GM18870 (cell line): ENCODE measurements around the gene TGFA.

Experiments
- ATAC-seq: cut with Tn5 transposase; IDR thresholded peaks from one replicate; pipeline ENCODE4 v1.9.1; 2021; ENCODE audit warnings: moderate library complexity; ENCODE audit not compliant: unreplicated experiment

The TGFA gene

DNA sequence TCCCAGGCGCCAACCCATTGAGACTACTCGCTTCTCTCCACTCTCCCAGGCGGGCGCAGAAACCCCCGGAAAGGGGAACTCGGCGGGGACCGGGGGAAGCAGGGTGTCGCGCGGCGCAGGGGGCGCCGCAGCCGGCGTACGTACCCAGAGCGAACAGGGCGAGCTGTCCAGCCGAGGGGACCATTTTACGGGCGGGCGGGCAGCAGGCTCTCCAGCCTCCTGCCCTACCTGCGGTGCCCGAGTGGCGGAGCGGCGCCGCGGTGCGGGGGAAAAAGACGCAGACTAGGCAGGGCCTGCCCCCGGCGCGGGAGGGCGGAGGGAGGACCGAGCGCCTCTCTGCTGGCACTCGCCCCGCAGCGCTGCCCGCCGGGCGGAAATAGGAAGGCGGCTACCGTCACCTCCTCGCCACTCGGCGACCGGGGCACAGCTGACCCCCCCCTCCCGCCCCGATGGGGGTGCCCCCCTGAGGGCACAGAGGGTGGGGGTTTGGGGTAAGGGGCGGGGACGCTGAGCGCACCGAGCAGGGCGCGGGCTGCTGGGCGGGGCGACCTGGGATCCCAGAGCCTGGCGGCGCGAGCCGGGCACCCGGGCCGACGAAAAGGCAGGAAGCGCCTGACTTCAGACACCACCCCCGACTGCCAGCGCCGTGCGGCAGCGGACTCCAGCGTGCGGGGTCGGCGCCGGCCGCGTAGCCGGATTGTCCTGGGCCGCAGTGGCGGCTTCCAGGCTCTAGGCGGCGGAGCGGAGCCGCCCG lies at the start of gene TGFA:
TGFA (minus strand) TSS at position 243 of the 754 bp plus-strand sequence; CDS start at position 184, 59 bp downstream.
- ATAC-seq = no peak

DNA sequence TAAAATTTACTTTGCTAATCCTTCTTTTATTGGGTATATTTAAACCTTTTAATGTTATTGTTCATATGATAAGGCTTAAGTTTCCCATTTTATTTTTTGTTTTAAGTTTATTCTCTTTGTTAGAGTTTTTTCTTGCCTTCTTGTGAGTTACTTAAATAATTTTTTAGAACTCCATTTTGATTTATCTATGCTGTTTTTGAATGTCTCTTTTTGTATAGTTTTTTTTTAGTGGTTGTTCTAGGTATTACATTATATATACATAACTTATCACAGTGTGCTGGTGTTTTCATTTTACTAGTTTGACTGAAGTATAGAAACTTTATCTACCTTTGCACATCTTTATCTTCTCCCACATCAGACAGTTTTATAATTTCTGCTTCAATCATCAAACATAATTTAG lies 49.4 kb upstream of the TGFA start:
- ATAC-seq = no peak

DNA sequence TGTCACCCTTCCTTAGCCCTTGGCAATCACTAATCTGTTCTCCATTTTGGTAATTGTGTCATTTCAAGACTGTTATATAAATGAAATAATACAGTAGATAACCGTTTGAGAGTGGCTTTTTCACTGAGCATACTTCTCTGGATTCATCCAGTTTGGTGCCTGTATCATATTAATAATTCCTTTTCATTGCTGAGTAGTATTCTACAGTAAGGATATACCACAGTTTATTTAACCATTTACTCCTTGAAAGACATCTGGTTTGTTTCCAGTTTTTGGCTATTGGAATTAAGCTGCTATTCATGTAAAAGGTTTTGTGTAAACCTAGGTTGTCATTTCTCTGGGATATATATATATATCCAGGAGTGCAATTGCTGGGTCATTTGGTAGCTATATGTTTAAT lies 44.6 kb upstream of the TGFA start:
- ATAC-seq = no peak

DNA sequence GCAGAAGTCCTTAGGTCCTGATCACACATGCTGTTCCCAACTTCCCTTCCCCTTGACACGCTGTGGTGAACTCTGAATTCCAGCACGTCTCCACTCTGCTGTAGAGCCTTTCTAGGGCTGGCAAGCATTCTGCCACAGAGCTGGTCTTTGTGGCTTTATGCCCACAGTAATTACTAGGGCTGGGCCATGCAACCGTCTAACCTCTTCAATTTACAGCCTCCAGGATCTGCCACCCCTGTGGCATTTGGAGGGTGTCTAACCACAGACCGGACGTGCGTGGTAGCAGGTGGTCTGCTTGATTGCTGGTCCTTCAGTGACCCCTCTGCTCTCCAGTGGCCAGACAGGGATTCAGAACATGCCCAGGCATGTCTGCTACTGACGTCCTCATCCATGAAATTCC lies 43.1 kb upstream of the TGFA start:
- ATAC-seq = no peak

DNA sequence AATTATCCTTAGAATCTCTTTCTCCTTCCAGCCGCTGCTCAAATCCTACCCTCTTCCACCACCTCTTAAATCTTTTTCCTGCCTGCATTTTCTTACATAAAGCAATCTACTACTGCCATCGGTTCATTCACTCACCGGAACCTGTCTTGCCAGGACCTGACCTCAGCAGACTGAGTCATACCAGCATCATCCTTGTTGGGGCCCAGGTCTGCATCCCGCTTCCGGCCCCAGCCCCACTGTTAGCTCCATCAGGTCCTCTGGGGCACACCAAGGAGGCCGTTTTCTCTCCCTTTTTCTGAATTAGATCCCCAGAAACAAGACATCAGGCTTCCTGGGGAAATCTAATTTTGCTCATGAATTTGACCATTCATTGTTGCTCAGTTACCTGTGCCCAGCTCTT lies 42.7 kb upstream of the TGFA start:
- ATAC-seq = no peak

- ATAC-seq = no peak
Measured at GRCh38 chr2:70583091-70583490, 29.5 kb upstream of the TGFA start.

DNA sequence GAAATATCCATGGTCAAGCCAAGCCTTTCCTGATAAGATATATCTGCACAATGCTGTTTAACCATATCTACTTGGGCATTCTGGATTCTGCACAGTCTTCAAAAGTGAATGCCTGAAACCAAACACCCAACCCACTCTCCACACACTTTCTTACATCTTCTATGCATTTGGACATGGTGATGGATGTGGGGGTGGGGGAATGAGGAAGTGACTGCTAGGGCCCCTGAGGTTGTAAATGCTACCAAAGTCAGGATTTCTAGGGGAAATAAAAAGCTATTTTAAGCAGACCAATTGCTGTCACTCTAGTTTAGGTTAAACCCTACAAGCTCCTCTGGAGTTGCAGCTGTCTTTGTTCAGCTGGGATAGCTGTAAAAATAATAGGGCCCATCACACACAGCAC lies 26.7 kb upstream of the TGFA start:
- no peak for ATAC-seq

DNA sequence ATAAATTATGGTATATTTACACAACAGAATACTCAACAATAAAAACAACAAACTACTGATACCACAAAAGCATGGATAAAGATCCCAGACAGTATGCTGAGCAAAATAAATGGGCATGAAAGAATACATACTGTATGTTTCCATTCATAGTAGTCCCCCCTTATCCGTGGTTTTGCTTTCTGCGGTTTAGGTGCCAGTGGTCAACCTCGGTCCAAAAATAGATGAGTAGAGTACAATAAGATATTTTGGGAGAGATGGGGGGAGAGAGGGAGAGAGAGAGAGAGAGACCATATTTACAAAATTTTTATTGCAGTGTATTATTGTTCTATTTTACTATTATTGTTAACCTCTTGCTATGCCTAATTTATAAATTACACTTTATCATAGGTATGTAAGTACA lies 21.0 kb upstream of the TGFA start:
- no peak for ATAC-seq

- ATAC-seq = no peak
Measured at GRCh38 chr2:70574109-70574508, 20.5 kb upstream of the TGFA start.

- ATAC-seq = no peak
Measured at GRCh38 chr2:70570041-70570661, 16.5 kb upstream of the TGFA start.

GRCh38 chr2:70569559-70569958 lies 15.9 kb upstream of the TGFA start:
- ATAC-seq = no peak

GRCh38 chr2:70566906-70567305 lies 13.3 kb upstream of the TGFA start:
- ATAC-seq = no peak

- ATAC-seq = no peak
Measured at GRCh38 chr2:70566464-70566863, 12.8 kb upstream of the TGFA start.

DNA sequence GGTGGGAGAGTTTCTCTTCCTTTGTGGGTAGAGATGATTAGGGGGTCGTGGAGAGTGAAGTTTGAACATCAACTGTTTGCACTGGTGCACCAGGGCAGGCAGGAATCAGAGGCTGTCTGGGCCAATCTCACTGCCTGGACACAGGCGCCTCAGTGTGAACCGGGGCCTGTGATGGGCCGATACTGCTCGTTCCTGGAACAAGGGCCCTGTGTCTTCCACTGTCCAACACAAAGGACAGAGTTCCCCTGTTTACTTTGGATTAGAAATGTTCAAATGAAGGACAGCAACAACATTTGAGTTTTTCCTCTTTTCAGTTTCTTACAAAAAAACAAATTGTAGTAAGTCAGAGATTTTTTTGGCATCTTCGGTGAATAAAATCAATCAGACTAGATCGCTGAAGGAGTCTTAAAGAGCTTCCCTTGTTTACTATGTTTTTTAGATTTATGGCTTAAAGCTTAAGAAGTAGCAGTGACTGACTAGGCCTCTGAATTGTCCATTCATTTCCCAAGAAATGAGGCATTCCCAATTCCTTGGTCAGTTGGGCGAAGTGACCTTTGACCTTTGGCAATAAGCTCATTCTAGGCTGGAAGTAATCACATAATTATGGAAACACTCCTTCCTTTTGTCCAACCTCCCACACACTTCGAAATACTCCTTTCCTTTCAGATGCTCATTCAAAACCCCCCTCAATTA lies 11.6 kb upstream of the TGFA start:
- no peak for ATAC-seq

DNA sequence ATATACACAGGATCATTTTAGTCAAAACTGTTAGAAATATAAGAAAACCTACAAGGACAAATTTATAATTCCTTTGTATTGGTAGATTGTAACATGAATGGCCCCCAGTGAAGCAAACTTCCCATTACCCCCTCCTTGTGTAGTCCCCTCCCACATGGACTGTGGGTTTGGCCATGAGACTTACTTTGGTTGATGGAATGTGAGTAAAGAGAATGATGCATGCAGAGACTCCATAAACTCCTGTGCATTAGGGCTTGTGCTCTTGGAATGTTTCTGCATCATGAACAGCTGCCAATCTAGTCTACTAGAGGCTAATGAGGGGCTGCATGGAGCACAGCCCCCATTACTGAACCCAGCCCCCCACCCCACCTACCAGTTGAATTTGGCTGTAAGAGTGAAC lies 8.3 kb upstream of the TGFA start:
- ATAC-seq = no peak

- no peak for ATAC-seq
Measured at GRCh38 chr2:70560442-70560841, 6.8 kb upstream of the TGFA start.

DNA sequence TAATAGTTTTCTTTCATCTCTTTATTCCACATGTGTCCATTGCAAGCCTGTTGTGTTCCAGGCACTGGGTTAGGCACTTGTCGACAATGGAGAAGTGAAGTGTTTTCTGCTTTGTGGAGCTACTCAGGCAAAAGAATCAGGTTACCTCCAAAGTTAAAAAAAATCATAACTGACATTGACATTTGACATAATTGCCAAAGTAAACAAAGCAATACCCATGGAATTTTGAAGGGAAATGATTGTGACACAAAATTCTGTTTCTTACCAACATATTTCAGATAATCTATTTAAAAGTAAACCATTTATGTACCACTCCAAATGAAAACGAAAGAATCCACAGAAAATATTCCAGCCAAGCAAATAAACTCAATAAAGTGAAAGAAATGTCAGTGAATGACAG lies 6.4 kb upstream of the TGFA start:
- ATAC-seq = no peak

DNA sequence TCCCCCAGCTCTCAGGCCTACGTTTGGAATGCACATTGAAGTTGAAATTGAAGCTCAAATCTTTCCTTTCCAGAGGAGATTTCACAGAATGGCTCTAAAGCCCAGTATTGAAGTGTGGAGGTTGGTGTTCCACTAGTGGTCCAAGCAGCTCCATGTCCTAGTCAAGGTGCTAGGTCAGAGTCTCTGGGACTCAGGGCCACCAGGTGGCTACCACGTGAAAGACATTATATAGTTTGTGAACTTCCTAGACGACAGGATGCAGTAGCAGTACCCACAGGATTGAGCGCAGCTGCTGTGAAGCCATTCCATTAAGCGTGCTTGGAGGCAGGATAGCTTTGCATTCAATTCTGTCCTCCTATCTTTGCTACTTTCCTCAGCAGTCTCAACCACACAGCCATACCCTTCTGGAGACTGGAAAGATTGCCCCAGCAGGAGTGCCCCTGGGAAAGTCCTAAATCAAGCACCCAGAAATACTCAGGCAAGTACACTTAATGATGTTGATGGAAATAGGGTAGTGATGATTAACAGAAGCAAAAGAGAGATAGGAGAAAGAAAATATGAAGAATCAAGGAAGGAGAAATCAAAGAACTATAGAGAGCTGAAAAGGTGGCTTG lies 4.7 kb upstream of the TGFA start:
- no peak for ATAC-seq

GRCh38 chr2:70557171-70557838 lies 3.7 kb upstream of the TGFA start:
- no peak for ATAC-seq

GRCh38 chr2:70556608-70557007 lies 3.0 kb upstream of the TGFA start:
- ATAC-seq = no peak

DNA sequence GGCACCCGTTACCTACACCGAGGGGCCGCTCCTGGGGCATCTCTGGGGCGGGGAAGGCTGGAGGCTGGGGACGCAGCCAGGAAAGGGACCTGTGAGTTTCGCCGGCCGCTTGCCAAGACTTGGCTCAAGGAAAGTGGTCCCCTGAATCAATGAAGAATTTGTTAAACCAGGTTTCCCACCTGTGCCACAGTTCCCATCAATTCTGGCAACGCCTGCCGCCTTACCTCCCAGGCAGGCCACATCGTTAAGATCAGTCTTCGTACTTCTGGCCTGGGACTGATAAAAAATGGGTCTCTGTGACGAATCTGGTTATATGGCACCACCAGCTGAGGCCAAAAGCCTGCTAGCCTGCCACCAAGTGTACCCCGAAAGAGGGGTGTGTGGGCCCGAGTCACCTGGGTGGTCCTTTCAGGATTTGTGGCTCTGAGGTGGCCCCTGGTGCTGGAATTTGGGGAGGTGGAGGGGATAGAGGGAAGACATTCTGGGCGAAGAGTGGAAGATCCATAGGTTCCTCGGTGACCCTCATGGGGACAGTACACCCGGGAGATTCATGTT lies 789 bp upstream of the TGFA start:
- no peak for ATAC-seq
